Hepatocyte (in vitro differentiated cells): ENCODE measurements around the gene CDK5RAP1. TPM values are rescaled to one million over a fixed set of nuclear protein-coding genes. Genes with fewer than 3 reads are reported as not detected.

ENCODE experiments used
- DNase-seq: peaks from one replicate; pipeline ENCODE4 v3.0.0-alpha.2; 2016; ENCODE audit warnings: low spot score
- H2AFZ ChIP-seq: fragments of 200-600 bp; sonication (generic); 2 replicates; pipeline ENCODE4 v1.6.0; 2016; ENCODE audit warnings: antibody characterized with exemption, mild to moderate bottlenecking
- H3K27ac ChIP-seq: fragments of 200-600 bp; sonication (generic); 2 replicates; pipeline ENCODE4 v1.5.1; 2016; ENCODE audit warnings: mild to moderate bottlenecking
- H3K27me3 ChIP-seq: fragments of 200-600 bp; sonication (generic); 2 replicates; pipeline ENCODE4 v1.6.1; 2016
- H3K36me3 ChIP-seq: fragments of 200-600 bp; sonication (generic); replicated peaks from 2 replicates; pipeline ENCODE4 v1.5.1; 2016; ENCODE audit warnings: low read depth; ENCODE audit not compliant: insufficient read depth
- H3K4me1 ChIP-seq: fragments of 200-600 bp; sonication (generic); 2 replicates; pipeline ENCODE4 v1.5.1; 2016; ENCODE audit warnings: mild to moderate bottlenecking, moderate library complexity; ENCODE audit not compliant: insufficient read depth
- H3K4me2 ChIP-seq: fragments of 200-600 bp; sonication (generic); 2 replicates; pipeline ENCODE4 v1.6.0; 2016
- H3K4me3 ChIP-seq: fragments of 200-600 bp; sonication (generic); 2 replicates; pipeline ENCODE4 v1.5.1; 2016; ENCODE audit warnings: mild to moderate bottlenecking
- H3K79me2 ChIP-seq: fragments of 200-600 bp; sonication (generic); 2 replicates; pipeline ENCODE4 v1.6.0; 2017; ENCODE audit warnings: mild to moderate bottlenecking
- H3K9me2 ChIP-seq: fragments of 200-600 bp; sonication (generic); replicated peaks from 2 replicates; pipeline ENCODE4 v1.6.0; 2017; ENCODE audit warnings: mild to moderate bottlenecking; ENCODE audit not compliant: insufficient read depth
- H3K9me3 ChIP-seq: fragments of 200-600 bp; sonication (generic); 2 replicates; pipeline ENCODE4 v1.5.1; 2016; ENCODE audit warnings: low read depth, mild to moderate bottlenecking
- H4K20me1 ChIP-seq: fragments of 200-600 bp; sonication (generic); 2 replicates; pipeline ENCODE4 v1.6.0; 2016; ENCODE audit warnings: mild to moderate bottlenecking; ENCODE audit not compliant: insufficient read depth, poor library complexity, severe bottlenecking
- EZH2 ChIP-seq: fragments of 200-600 bp; sonication (generic); IDR thresholded peaks from 2 replicates; pipeline ENCODE4 v1.6.1; 2016; ENCODE audit warnings: antibody characterized with exemption, mild to moderate bottlenecking, borderline replicate concordance
- EZH2phosphoT487 ChIP-seq: fragments of 200-600 bp; sonication (generic); IDR thresholded peaks from one replicate; pipeline ENCODE4 v1.6.1; 2018; ENCODE audit warnings: antibody characterized with exemption, mild to moderate bottlenecking, low read depth, moderate library complexity; ENCODE audit not compliant: unreplicated experiment, severe bottlenecking
- WGBS: methylation state at CpG from one replicate; pipeline ENCODE4 v1.1.6; 2016; ENCODE audit warnings: low lambda C conversion rate; ENCODE audit errors: missing lambda C conversion rate; 5-methylcytosine and 5-hydroxymethylcytosine counted together
- polyA plus RNA-seq: library from polyadenylated mRNA; unstranded; fragments of >200 nt; fragmentation: Nextera tagmentation; extraction: Ambion mirVana; gene quantifications from 2 replicates; pipeline ENCODE4 v1.2.1, GENCODE V29; 2016
- total RNA-seq: library from RNA; depleted of rRNA; stranded (reverse); fragments of >200 nt; gene quantifications from 2 replicates; pipeline ENCODE4 v1.2.3, GENCODE V29; 2014
- TF ChIP-seq, protein P1 (sequence below): fragments of 200-600 bp; sonication (generic); IDR thresholded peaks from 2 replicates; pipeline ENCODE4 v1.5.1; 2016; ENCODE audit warnings: antibody characterized with exemption, mild to moderate bottlenecking; ENCODE audit not compliant: poor library complexity

Gene CDK5RAP1
- total and polyA plus RNA-seq, 2 experiments from 2014 or later, result 35.6 to 52.2 TPM

- Histone ChIP-seq H3K79me2 (no peaks in the 10 kb centered on the region), H3K4me2 (no peak overlapping the region), H2AFZ (no peak overlapping the region), H3K9me2 (no peaks in the 10 kb centered on the region), H3K4me1 (no peaks in the 10 kb centered on the region), H3K9me3 (no peaks in the 10 kb centered on the region), H3K27me3 (no peaks in the 10 kb centered on the region), H4K20me1 (no peaks in the 10 kb centered on the region), H3K4me3 (no peak overlapping the region), H3K36me3 (no peaks in the 10 kb centered on the region), H3K27ac (no peak overlapping the region)
- 82% methylated on average over 9 of the region's 9 CpGs for WGBS
- no peak for DNase-seq
- TF ChIP-seq EZH2 (no peak), EZH2phosphoT487 (no peak)
- TF ChIP-seq, protein P1, sequence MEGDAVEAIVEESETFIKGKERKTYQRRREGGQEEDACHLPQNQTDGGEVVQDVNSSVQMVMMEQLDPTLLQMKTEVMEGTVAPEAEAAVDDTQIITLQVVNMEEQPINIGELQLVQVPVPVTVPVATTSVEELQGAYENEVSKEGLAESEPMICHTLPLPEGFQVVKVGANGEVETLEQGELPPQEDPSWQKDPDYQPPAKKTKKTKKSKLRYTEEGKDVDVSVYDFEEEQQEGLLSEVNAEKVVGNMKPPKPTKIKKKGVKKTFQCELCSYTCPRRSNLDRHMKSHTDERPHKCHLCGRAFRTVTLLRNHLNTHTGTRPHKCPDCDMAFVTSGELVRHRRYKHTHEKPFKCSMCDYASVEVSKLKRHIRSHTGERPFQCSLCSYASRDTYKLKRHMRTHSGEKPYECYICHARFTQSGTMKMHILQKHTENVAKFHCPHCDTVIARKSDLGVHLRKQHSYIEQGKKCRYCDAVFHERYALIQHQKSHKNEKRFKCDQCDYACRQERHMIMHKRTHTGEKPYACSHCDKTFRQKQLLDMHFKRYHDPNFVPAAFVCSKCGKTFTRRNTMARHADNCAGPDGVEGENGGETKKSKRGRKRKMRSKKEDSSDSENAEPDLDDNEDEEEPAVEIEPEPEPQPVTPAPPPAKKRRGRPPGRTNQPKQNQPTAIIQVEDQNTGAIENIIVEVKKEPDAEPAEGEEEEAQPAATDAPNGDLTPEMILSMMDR, result no peak
Observed at GRCh38 chr20:33345342-33345741, 56.0 kb downstream of the CDK5RAP1 start.

DNA sequence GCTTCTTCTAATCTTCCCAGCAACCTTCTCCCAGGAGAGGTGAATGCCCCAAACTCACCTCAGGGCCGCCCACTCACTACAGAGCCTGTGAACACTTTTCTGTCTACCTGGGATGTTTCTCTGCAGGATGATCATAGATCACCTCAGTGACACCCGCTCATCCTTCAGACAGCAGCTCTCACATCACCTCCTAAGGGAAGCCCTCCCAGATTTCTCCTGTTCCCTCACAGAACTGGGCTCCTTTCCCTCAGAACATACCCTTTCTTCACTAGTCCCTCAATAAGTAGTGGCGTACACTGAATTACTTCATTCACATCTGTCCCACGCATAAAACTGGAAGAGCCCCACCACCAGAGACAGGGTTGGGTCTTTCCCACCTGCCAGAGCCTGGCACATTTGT lies 57.8 kb downstream of the CDK5RAP1 start:
- H3K4me1 ChIP-seq, result no peaks in the 10 kb centered on the region
- TF ChIP-seq EZH2 (no peak), EZH2phosphoT487 (no peak)
- TF ChIP-seq, protein P1, result no peak
- no peaks in the 10 kb centered on the region for H4K20me1 ChIP-seq
- 98% methylated on average over 4 of the region's 4 CpGs for WGBS
- no peaks in the 10 kb centered on the region for H3K36me3 ChIP-seq
- no peak for DNase-seq
- H3K27me3 ChIP-seq, result no peaks in the 10 kb centered on the region
- no peak overlapping the region for H3K4me2 ChIP-seq
- no peak overlapping the region for H3K4me3 ChIP-seq
- H3K9me3 ChIP-seq, result no peaks in the 10 kb centered on the region
- no peak overlapping the region for H2AFZ ChIP-seq
- no peaks in the 10 kb centered on the region for H3K9me2 ChIP-seq
- H3K79me2 ChIP-seq, result no peaks in the 10 kb centered on the region
- H3K27ac ChIP-seq, result no peak overlapping the region

GRCh38 chr20:33339515-33340058 lies 61.7 kb downstream of the CDK5RAP1 start:
- Histone ChIP-seq H4K20me1 (no peaks in the 10 kb centered on the region), H3K4me2 (no peak overlapping the region), H3K4me3 (no peak overlapping the region), H3K9me2 (no peaks in the 10 kb centered on the region), H2AFZ (no peak overlapping the region), H3K9me3 (no peaks in the 10 kb centered on the region), H3K36me3 (no peaks in the 10 kb centered on the region), H3K4me1 (no peaks in the 10 kb centered on the region), H3K79me2 (no peaks in the 10 kb centered on the region), H3K27me3 (no peaks in the 10 kb centered on the region), H3K27ac (no peak overlapping the region)
- 59% methylated on average over 8 of the region's 8 CpGs for WGBS
- no peak for TF ChIP-seq EZH2
- TF ChIP-seq, protein P1, result no peak
- no peak for TF ChIP-seq EZH2phosphoT487
- DNase-seq, result no peak
